ENCODE measurements around the gene ENG. TPM values are rescaled to one million over a fixed set of nuclear protein-coding genes. Genes with fewer than 3 reads are reported as not detected.

Gene ENG
- total RNA-seq, 1 donor from 2014 or later, result 2.4 TPM

- TF ChIP-seq, protein P1, sequence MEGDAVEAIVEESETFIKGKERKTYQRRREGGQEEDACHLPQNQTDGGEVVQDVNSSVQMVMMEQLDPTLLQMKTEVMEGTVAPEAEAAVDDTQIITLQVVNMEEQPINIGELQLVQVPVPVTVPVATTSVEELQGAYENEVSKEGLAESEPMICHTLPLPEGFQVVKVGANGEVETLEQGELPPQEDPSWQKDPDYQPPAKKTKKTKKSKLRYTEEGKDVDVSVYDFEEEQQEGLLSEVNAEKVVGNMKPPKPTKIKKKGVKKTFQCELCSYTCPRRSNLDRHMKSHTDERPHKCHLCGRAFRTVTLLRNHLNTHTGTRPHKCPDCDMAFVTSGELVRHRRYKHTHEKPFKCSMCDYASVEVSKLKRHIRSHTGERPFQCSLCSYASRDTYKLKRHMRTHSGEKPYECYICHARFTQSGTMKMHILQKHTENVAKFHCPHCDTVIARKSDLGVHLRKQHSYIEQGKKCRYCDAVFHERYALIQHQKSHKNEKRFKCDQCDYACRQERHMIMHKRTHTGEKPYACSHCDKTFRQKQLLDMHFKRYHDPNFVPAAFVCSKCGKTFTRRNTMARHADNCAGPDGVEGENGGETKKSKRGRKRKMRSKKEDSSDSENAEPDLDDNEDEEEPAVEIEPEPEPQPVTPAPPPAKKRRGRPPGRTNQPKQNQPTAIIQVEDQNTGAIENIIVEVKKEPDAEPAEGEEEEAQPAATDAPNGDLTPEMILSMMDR (IDR thresholded peaks at IDR 0.05; ENCODE audit: insufficient read depth, low read length, severe bottlenecking), result no peak
- Histone ChIP-seq H3K27me3 (ENCODE audit: control insufficient read depth, insufficient read depth, low read length) (no peaks in the 10 kb centered on the region), H3K36me3 (ENCODE audit: control insufficient read depth, insufficient read depth, low read length) (no peaks in the 10 kb centered on the region), H3K4me3 (ENCODE audit: low read depth, low read length) (no peak overlapping the region)
- FAIRE-seq (no peak), DNase-seq (ENCODE audit: low read depth) (no peak)
These were observed 18.4 kb downstream of the ENG start for GRCh38 chr9:127835991-127836516.

- FAIRE-seq (no peak), DNase-seq (ENCODE audit: low read depth) (no peak)
- H3K4me3 ChIP-seq (ENCODE audit: low read depth, low read length), result no peak overlapping the region
- TF ChIP-seq, protein P1 (IDR thresholded peaks at IDR 0.05; ENCODE audit: insufficient read depth, low read length, severe bottlenecking), result no peak
- no peaks in the 10 kb centered on the region for H3K36me3 ChIP-seq (ENCODE audit: control insufficient read depth, insufficient read depth, low read length)
- no peaks in the 10 kb centered on the region for H3K27me3 ChIP-seq (ENCODE audit: control insufficient read depth, insufficient read depth, low read length)
These were observed 20.9 kb downstream of the ENG start for GRCh38 chr9:127833555-127833954.

GRCh38 chr9:127832248-127832647 is 22.2 kb downstream of the ENG start:
- DNase-seq (ENCODE audit: low read depth) (no peak), FAIRE-seq (no peak)

DNA sequence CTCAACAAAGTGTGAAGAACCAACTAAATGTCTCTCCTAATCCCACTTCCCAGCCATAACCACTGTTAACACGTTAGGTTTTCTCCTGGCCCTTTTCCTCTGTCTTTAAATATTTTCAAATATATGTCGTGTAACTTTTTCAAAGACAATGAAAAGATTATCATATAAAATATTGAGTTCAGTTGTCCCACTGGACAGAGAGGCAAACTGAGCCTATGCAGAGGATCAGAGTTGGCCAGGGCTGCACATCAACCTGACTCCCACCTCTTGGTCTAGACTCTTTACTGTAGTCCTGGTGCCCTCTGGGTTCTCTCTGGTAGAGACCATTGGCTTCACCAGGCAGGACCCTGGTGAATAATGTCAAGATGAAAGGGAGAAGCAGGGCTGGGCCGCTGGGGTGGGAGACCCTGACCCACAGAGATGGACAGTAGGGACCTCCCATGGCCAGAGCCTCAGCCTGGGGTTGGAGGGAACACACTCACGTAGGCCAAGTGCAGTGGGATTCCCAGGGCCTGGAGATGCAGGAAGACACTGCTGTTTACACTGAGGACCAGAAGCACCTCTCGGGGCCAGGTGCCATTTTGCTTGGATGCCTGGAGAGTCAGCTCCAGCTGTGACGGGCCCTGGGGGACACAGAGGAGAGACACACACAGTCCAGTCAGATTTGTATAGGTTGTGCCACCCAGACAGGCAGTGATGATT is 25.1 kb downstream of the ENG start:
- Histone ChIP-seq H3K27me3 (ENCODE audit: control insufficient read depth, insufficient read depth, low read length) (peaks cover 2% of the 10 kb centered on the region), H3K36me3 (ENCODE audit: control insufficient read depth, insufficient read depth, low read length) (no peaks in the 10 kb centered on the region), H3K4me3 (ENCODE audit: low read depth, low read length) (no peak overlapping the region)
- no peak for FAIRE-seq
- TF ChIP-seq, protein P1 (IDR thresholded peaks at IDR 0.05; ENCODE audit: insufficient read depth, low read length, severe bottlenecking), result no peak
- no peak for DNase-seq (ENCODE audit: low read depth)

More at GRCh38 chr9:127832248-127832647, 22.2 kb downstream of the ENG start:
- no peaks in the 10 kb centered on the region for H3K36me3 ChIP-seq (ENCODE audit: control insufficient read depth, insufficient read depth, low read length)
- no peak overlapping the region for H3K4me3 ChIP-seq (ENCODE audit: low read depth, low read length)
- H3K27me3 ChIP-seq (ENCODE audit: control insufficient read depth, insufficient read depth, low read length), result no peaks in the 10 kb centered on the region
- TF ChIP-seq, protein P1 (IDR thresholded peaks at IDR 0.05; ENCODE audit: insufficient read depth, low read length, severe bottlenecking), result no peak

DNA sequence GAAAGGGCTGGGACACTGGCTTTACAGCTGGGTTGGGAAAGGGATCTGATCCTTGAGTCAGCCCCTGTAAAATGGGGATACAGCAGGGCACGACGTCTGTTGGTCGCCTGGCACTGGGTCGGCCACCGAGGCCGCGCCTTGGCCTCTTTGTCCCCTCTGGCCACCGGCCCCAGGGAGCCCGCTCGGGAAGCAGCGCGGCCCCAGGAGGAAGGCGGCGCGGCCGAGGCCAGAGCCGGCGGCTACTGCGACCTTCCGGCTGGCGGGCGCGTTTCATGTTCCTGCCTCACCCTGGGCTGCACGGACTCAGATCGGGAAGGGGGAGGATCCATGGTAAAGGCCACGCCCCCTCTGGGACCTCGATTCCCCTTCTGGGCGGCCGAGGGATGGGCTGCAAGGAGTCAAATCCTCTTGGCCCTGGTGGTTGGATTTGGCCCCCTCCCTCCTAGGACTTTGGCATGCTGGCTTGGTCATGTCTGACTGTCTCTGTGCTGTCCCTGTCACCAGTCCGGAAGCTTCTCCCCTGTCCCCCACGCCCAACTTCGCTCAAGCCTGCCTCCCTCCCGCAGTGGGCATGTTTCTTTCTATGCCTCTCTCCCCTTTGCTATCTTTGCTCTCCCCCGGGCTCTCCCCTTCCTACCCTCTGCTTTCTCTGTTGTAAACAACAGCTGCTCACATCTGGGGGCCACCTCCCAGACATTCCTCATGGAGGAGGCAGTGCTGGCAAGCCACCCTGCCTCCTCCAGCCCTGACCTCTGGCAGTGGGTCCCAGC is 26.0 kb downstream of the ENG start:
- H3K4me3 ChIP-seq (ENCODE audit: low read depth, low read length), result peak overlapping the region; percentile 6
- H3K27me3 ChIP-seq (ENCODE audit: control insufficient read depth, insufficient read depth, low read length), result peaks cover 2% of the 10 kb centered on the region
- H3K36me3 ChIP-seq (ENCODE audit: control insufficient read depth, insufficient read depth, low read length), result no peaks in the 10 kb centered on the region
- DNase-seq (ENCODE audit: low read depth) (peak; percentile 31), FAIRE-seq (no peak)
- TF ChIP-seq, protein P1 (IDR thresholded peaks at IDR 0.05; ENCODE audit: insufficient read depth, low read length, severe bottlenecking), result no peak

Data from bronchial epithelial cell (primary cell).